IMR-90 (cell line): Measurements from ENCODE around the gene A1BG. TPM values are rescaled to one million over a fixed set of nuclear protein-coding genes. Genes with fewer than 3 reads are reported as not detected.
A peak's percentile ranks its signal among the peaks of the same experiment; 100 is the strongest.

ENCODE experiments used
- ATAC-seq: fragments of 200-7000 bp; cut with Tn5 transposase; 2 replicates; pipeline ENCODE4 v1.9.1; 2020; ENCODE audit warnings: low read depth, mild to moderate bottlenecking, moderate library complexity
- BruUV-seq: library from RNA; stranded (reverse); fragments of 400-500 nt; replicated peaks from 2 replicates; lab custom pipeline; 2021; lab: Mats Ljungman, UMichigan
- CTCF ChIA-PET: fragments of 300-600 bp; formaldehyde crosslinking; extraction: SDS; loops from one replicate; lab custom pipeline; 2021; ENCODE audit warnings: antibody characterized with exemption; lab: Yijun Ruan, JAX
- POLR2A ChIA-PET: fragments of 300-600 bp; sonication (Branson Sonifier 250); formaldehyde crosslinking; loops from one replicate; lab custom pipeline; 2022; ENCODE audit warnings: antibody characterized with exemption; ENCODE audit not compliant: unreplicated experiment; lab: Charles Lee
- DNase-seq: peaks from one replicate; pipeline ENCODE4 v3.0.0; 2013
- H2AFZ ChIP-seq: replicated peaks from 2 replicates; pipeline ENCODE3; 2013; ENCODE audit warnings: low read length, mild to moderate bottlenecking; ENCODE audit not compliant: poor library complexity
- H2AK5ac ChIP-seq: 2 replicates; pipeline ENCODE4 v1.6.1; 2013; ENCODE audit warnings: low read depth, low read length, inconsistent platforms
- H2AK9ac ChIP-seq: replicated peaks from 2 replicates; pipeline ENCODE3; 2013; ENCODE audit warnings: mild to moderate bottlenecking, low read depth, low read length, moderate library complexity; ENCODE audit not compliant: poor library complexity
- H2BK120ac ChIP-seq: 2 replicates; pipeline ENCODE4 v1.6.1; 2013; ENCODE audit warnings: low read depth, low read length, inconsistent platforms
- H2BK15ac ChIP-seq: 3 replicates; pipeline ENCODE4 v1.6.1; 2013; ENCODE audit warnings: low read depth, low read length, inconsistent platforms
- H2BK20ac ChIP-seq: 2 replicates; pipeline ENCODE4 v1.6.1; 2013; ENCODE audit warnings: low read depth, mild to moderate bottlenecking, inconsistent platforms, low read length, moderate library complexity
- H2BK5ac ChIP-seq: 2 replicates; pipeline ENCODE4 v1.6.1; 2013; ENCODE audit warnings: mild to moderate bottlenecking, low read depth, low read length, inconsistent platforms; ENCODE audit not compliant: poor library complexity, severe bottlenecking
- H3K14ac ChIP-seq: replicated peaks from 2 replicates; pipeline ENCODE4 v1.6.1; 2013; ENCODE audit warnings: low read depth, low read length, inconsistent platforms
- H3K18ac ChIP-seq: 2 replicates; pipeline ENCODE4 v1.6.1; 2013; ENCODE audit warnings: low read depth, low read length, control low read depth
- H3K23ac ChIP-seq: 2 replicates; pipeline ENCODE4 v1.6.1; 2013; ENCODE audit warnings: low read depth, low read length, inconsistent platforms
- H3K27ac ChIP-seq: 2 replicates; pipeline ENCODE4 v1.5.1; 2013; ENCODE audit warnings: mild to moderate bottlenecking, control low read depth, low read length; ENCODE audit not compliant: insufficient read depth
- H3K27me3 ChIP-seq: 2 replicates; pipeline ENCODE4 v1.6.1; 2013; ENCODE audit warnings: low read length; ENCODE audit not compliant: control insufficient read depth, insufficient read depth
- H3K36me3 ChIP-seq: 2 replicates; pipeline ENCODE4 v1.6.1; 2013; ENCODE audit warnings: low read length, mixed read lengths; ENCODE audit not compliant: control insufficient read depth, insufficient read depth
- H3K4ac ChIP-seq: 2 replicates; pipeline ENCODE4 v1.6.1; 2013; ENCODE audit warnings: low read depth, low read length, inconsistent platforms
- H3K4me1 ChIP-seq: 2 replicates; pipeline ENCODE4 v1.6.1; 2013; ENCODE audit warnings: low read length, mixed read lengths; ENCODE audit not compliant: control insufficient read depth, insufficient read depth
- H3K4me2 ChIP-seq: 2 replicates; pipeline ENCODE4 v1.6.1; 2013; ENCODE audit warnings: low read depth, mild to moderate bottlenecking, control low read depth, low read length, moderate library complexity
- H3K4me3 ChIP-seq: 2 replicates; pipeline ENCODE4 v1.5.1; 2013; ENCODE audit warnings: low read depth, mild to moderate bottlenecking, control low read depth, low read length, moderate library complexity; ENCODE audit not compliant: insufficient read depth
- H3K56ac ChIP-seq: 2 replicates; pipeline ENCODE4 v1.6.1; 2013; ENCODE audit warnings: low read length, inconsistent platforms; ENCODE audit not compliant: insufficient read depth; ENCODE audit errors: extremely low read depth
- H3K79me1 ChIP-seq, 2 experiments: 2 replicates each; pipeline ENCODE4 v1.6.1; 2013; ENCODE audit warnings: low read length in 2 of 2, inconsistent platforms in 1 of 2, low read depth in 1 of 2
- H3K9ac ChIP-seq: 2 replicates; pipeline ENCODE4 v1.6.1; 2013; ENCODE audit warnings: low read depth, low read length, control low read depth
- H3K9me1 ChIP-seq: 2 replicates; pipeline ENCODE4 v1.6.1; 2013; ENCODE audit warnings: low read length, inconsistent platforms; ENCODE audit not compliant: insufficient read depth
- H3K9me3 ChIP-seq: 2 replicates; pipeline ENCODE4 v1.6.1; 2013; ENCODE audit warnings: low read length; ENCODE audit not compliant: control insufficient read depth, insufficient read depth
- H4K20me1 ChIP-seq: 2 replicates; pipeline ENCODE4 v1.6.1; 2013; ENCODE audit warnings: low read length, inconsistent platforms; ENCODE audit not compliant: insufficient read depth
- H4K5ac ChIP-seq: 2 replicates; pipeline ENCODE4 v1.6.1; 2013; ENCODE audit warnings: mild to moderate bottlenecking, low read depth, low read length, control low read depth
- H4K8ac ChIP-seq, 2 experiments: 2 replicates each; pipeline ENCODE4 v1.6.1; 2013; ENCODE audit warnings: low read depth in 2 of 2, low read length in 2 of 2, control low read depth in 1 of 2, inconsistent platforms in 1 of 2
- H4K91ac ChIP-seq: 2 replicates; pipeline ENCODE4 v1.6.1; 2013; ENCODE audit warnings: low read depth, low read length, inconsistent platforms; ENCODE audit not compliant: insufficient read depth
- POLR2A ChIP-seq: IDR thresholded peaks from 2 replicates; pipeline ENCODE4 v1.6.1; 2012; ENCODE audit warnings: mild to moderate bottlenecking, low read depth, low read length
- WGBS, 2 experiments: methylation state at CpG; one replicate each; pipeline versions ENCODE4 v1.1.5 to v1.1.7; 2013; ENCODE audit warnings: missing lambda C conversion rate in 2 of 2; ENCODE audit not compliant: insufficient read length in 1 of 2; ENCODE audit errors: extremely low coverage in 2 of 2; 5-methylcytosine and 5-hydroxymethylcytosine counted together
- dilution Hi-C: fragments of 300-500 bp; cut with HindIII; formaldehyde crosslinking; loops from one replicate; pipeline ENCODE4 v1.14.3; 2018; ENCODE audit warnings: low sequenced_read_pairs; ENCODE audit not compliant: unreplicated experiment
- in situ Hi-C: fragments of 300-500 bp; cut with MboI; formaldehyde crosslinking; loops from 3 replicates; pipeline ENCODE4 v1.14.3; 2019; ENCODE audit warnings: low sequenced_read_pairs, inconsistent platforms, mixed read lengths
- intact Hi-C: fragments of 100-400 bp; cut with micrococcal nuclease; formaldehyde crosslinking; loops from 2 replicates; pipeline ENCODE4 v1.10.0; 2022
- polyA plus RNA-seq, 3 experiments: library from polyadenylated mRNA; depleted of rRNA; stranded (reverse); fragments of >200 nt; gene quantifications; 2 replicates each; pipeline ENCODE4 v1.2.3, GENCODE V29; 2012; ENCODE audit warnings: low replicate concordance in 1 of 3
- total RNA-seq: library from RNA; depleted of rRNA; stranded (reverse); fragments of >200 nt; gene quantifications from 2 replicates; pipeline ENCODE4 v1.2.3, GENCODE V29; 2012

A1BG gene
- total and polyA plus RNA-seq, 2 of the 4 experiments (the other 2 are of a cell fraction): 4.5 to 54.5 TPM

DNA sequence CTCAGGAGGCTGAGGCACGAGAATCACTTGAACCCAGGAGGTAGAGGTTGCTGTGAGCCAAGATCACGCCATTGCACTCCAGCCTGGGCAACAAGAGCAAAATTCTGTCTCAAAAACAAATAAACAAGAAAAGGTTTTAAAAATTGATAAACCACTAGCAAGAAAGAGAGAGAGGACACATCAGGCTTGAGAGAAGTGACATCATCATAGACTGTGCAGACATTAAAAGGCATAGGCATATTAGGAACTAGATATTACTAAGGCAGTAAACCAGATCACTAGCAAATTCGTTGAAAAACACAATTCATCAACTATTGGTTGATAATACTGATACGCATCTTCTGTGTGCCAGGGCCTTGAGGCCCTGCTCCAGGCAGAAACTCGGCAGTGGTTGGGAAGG is 7.7 kb downstream of the A1BG start:
- H3K9ac ChIP-seq: no peak overlapping the region
- H3K18ac ChIP-seq: no peak overlapping the region
- no peak overlapping the region for H2BK5ac ChIP-seq
- peaks cover 5% of the 10 kb centered on the region for H3K36me3 ChIP-seq
- H4K8ac ChIP-seq: no peak overlapping the region
- H2AK9ac ChIP-seq: no peak overlapping the region
- no peak overlapping the region for H4K5ac ChIP-seq
- no peak overlapping the region for H3K4me3 ChIP-seq
- ATAC-seq (no peak), DNase-seq (no peak)
- peak overlapping the region; percentile 1; the same call in 1 of the 2 replicates for H2AK5ac ChIP-seq
- H3K9me3 ChIP-seq: no peaks in the 10 kb centered on the region
- peaks cover 23 to 51% of the 10 kb centered on the region in 2 experiments for H3K79me1 ChIP-seq
- H2AFZ ChIP-seq: no peak overlapping the region
- no peak overlapping the region for H3K4me2 ChIP-seq
- H3K27me3 ChIP-seq: no peaks in the 10 kb centered on the region
- H3K14ac ChIP-seq: no peak overlapping the region
- peaks cover 11% of the 10 kb centered on the region; the same call in 1 of the 2 replicates for H3K9me1 ChIP-seq
- H2BK15ac ChIP-seq: no peak overlapping the region
- no peak overlapping the region for H3K4ac ChIP-seq
- H3K23ac ChIP-seq: no peak overlapping the region
- no peak overlapping the region for H3K27ac ChIP-seq
- no peak overlapping the region for H2BK120ac ChIP-seq
- WGBS, 2 experiments: no CpG with 5 or more reads among the region's 5 CpGs
- H2BK20ac ChIP-seq: no peak overlapping the region
- intact Hi-C loops: no loop called here
- POLR2A ChIA-PET: no interaction called here
- CTCF ChIA-PET: no interaction called here
- peaks cover 6% of the 10 kb centered on the region; the same call in 1 of the 2 replicates for H3K4me1 ChIP-seq
- peaks cover 12% of the 10 kb centered on the region; the same call in 1 of the 2 replicates for H4K20me1 ChIP-seq
- H4K91ac ChIP-seq: no peak overlapping the region
- in situ Hi-C loops: no loop called here
- dilution Hi-C loops: no loop called here
- BruUV-seq: no TSS peak
- no peak overlapping the region for H3K56ac ChIP-seq
- TF ChIP-seq POLR2A: no peak
